ENCODE results near the gene OBP2B.
"Not testable (repeated sequence)": the region's sequence is repeated elsewhere in the genome, so short reads cannot be mapped to it uniquely, and the experiment has no call there.

Gene OBP2B

DNA sequence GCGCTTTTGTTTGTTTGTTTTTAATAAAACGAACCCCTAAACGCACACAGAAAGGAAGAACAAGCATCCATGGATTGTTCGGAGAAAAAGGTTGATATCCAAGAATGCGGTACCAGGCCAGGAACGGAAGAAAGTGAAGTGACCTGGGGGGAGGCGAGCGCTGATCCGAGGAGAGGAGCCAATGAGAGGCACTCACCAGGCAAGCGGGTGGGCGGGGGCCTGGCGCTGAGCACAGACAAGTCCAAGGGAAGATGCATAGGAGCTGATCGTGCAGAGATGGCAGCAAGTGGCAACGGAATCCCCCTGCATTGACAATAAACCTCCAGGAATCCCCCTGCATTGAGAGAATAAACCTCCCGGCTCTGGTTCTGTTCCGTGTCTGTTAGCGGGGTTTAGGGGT, 8.4 kb downstream of the OBP2B start:
- no peak for DNase-seq

- DNase-seq, result peak; percentile 32
Observed at GRCh38 chr9:133199648-133200321, 9.3 kb downstream of the OBP2B start.

GRCh38 chr9:133195029-133195428, 14.0 kb downstream of the OBP2B start:
- no peak for DNase-seq

DNA sequence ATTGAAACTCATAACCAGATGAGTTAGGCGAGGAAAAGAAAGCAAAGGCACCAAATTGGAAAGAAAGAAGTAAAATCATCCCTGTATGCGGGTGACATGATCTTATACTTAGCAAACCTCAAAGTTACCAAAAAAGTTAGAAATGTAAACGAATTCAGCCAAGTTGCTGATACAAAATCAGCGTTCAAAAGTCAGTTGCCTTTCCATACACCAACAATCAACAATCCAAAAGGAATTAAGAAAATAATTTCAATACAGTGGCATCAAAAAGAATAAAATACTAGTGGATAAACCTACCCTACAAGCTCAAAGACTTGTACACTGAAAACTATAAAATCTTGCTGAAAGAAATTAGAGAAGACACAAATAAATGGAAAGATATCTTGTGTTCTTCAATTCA, 14.5 kb downstream of the OBP2B start:
- DNase-seq, result no peak

GRCh38 chr9:133191989-133192388, 17.1 kb downstream of the OBP2B start:
- DNase-seq, result no peak

GRCh38 chr9:133189826-133190225, 19.2 kb downstream of the OBP2B start:
- DNase-seq, result no peak

GRCh38 chr9:133188843-133189180, 20.2 kb downstream of the OBP2B start:
- DNase-seq, result no peak

DNA sequence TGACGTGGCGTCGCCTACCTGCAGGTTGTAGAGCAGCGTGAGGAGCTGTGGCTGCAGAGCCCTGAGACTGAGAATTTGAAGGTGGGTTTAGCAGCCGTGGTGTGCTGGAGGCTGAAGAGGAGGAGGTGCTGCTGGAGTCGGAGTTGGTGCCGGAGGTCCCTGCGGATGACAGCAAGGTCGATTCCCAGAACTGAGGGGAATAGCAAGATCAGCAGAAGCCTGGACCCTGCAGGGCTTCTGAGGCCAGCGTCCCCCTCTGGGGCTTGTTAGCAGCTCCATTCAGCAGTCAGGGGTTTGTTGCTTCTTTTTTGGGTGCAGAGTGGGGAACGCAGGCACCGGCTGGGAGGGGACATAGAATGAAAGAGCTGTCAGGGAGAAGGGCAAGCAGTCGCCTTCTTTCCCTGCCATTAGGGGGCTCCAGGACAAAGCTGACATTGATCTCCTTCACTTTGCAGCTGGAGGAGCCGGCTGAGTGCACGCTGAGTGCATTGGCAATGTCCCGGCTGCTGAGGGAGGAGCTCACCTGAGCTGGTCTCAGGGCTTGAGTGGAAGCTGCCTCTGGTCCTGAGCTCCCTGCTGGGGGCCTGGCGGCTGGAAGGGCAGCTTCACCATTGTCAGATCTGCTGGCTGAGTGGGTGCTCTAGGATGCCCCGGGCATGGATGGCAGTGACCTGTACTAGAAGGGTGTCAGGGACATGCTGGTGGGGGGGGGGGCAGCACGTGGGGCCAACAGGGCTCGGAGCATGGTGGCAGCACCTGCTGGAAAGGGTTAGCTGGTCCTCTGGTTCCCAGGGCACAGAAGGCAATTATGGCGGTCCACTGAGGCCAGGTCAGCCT, 20.8 kb downstream of the OBP2B start:
- peak; percentile 74 for DNase-seq

DNA sequence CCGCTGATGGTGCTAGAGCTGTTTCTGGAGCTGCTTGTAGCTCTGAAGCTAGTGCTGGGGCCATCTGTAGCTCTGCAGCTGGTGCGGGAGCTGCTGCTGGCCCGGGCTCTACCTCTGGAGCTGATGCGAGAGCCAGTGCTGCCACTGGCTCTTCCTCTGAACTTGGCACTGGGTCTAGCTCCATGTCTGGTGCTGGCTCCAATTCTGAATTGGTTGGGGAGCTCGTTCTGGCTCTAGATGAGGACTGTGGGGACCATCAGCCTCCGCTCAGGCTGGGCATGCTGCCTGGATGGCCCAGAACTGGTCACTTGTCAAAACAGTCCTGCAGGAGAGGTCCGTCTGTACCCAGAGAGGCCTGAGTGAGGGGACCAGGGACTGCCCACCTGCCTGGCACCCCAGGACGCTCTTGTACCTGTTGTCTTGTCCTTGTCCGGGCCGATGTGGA, 21.5 kb downstream of the OBP2B start:
- DNase-seq, result no peak

- DNase-seq, result no peak
Observed at GRCh38 chr9:133186736-133187135, 22.3 kb downstream of the OBP2B start.

DNA sequence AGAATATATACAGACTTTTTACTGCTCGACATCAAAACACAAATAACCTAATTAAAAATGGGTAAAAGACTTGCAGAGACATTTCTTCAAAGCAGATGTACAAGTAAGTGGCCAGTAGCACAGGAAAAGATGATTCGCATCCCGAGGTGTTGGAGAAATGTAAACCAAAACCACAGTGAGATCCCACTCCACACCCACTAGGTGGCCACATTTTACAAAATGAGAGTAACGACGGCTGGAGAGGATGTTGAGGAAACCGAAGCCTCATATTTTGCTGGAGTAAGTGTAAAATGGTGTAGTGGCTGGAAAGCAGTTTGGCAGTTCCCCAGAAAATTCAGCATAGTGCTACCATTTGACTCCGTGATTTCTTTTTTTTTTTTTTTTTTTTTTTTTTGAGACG, 24.1 kb downstream of the OBP2B start:
- peak; percentile 88 for DNase-seq

DNA sequence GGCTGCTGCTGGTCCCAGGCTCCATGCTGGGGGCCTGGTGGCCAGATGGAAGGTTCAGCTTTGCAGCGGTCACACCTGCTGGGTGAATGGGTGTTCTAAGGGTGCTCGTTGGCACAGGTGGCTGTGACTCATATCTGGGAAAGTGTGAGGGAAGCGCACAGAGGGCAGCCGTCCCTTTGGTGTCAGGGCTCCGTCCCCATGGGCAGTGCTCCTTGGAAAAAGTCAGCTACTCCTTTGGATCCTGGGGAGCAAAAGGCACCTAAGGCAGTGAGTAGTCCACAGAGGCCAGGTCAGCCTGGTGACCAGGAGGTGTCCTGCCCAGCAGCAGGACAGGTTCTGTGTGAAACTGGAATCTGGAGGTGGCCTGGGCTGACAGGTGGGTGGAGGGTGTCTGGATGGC, 26.9 kb downstream of the OBP2B start:
- no peak for DNase-seq

DNA sequence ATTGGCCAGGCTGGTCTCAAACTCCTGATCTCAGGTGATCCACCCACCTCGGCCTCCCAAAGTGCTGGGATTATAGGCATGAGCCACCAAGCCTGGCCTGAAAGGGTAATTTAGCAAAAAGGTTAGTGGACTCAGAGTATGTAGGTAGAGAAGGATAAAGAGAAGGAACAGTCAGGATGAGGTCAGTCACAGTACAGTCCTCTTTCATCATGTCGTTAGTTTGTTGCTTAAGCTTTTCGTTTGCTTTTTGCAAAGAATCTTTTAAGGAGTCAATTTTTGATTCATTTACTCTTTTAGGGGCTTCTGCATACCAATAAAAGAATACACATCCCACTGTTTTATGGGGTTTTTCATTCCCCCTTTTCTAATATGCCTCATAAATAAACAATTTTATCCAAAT, 27.5 kb downstream of the OBP2B start:
- DNase-seq, result no peak

DNA sequence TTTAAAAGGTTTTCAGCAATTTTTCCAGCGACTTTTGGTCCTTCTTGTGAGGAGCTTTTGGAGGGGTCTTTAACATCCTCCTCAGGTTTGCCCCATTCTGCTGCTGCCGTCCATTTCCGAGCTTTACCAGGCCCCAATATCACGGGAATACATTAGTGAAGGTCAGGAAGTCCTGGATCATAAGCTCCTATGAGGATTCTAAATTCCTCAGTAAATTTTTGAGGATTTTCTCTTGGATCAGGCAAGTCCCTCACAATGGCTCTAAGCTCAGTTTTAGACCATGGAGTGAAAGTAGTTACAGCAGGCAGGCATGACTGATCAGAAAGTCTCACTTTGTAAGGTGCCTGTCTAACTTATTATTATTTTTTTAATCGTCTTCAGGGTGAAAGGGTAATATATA, 28.1 kb downstream of the OBP2B start:
- DNase-seq, result no peak

- DNase-seq, result no peak
Observed at GRCh38 chr9:133173056-133173455, 36.0 kb downstream of the OBP2B start.

GRCh38 chr9:133171161-133171961, 37.7 kb downstream of the OBP2B start:
- DNase-seq, result no peak

- DNase-seq, result no peak
Observed at GRCh38 chr9:133170716-133171115, 38.3 kb downstream of the OBP2B start.

- not testable (repeated sequence) for DNase-seq
Observed at GRCh38 chr9:133169687-133170086, 39.4 kb downstream of the OBP2B start.

GRCh38 chr9:133169102-133169501, 39.9 kb downstream of the OBP2B start:
- no peak for DNase-seq

GRCh38 chr9:133168432-133168831, 40.6 kb downstream of the OBP2B start:
- no peak for DNase-seq

DNA sequence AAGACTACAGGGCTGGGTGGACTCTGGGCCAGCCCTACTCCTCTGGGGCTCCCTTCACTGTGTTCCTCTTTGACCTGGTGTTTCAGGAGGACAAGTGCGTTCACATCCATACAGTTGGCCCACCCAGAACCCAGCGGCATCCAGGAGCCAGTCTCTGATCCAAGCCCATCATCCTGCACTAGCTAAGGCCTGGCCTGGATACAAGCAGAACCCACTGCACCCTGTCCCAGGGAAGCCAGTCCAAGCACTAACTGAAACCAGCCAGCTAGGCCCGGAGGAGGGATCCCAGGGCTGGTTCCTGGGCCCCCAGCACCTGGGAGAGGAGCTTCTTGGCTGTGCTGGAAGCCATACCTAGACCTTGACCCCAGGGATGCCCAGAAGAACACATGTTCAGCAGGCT, 41.3 kb downstream of the OBP2B start:
- DNase-seq, result no peak

DNA sequence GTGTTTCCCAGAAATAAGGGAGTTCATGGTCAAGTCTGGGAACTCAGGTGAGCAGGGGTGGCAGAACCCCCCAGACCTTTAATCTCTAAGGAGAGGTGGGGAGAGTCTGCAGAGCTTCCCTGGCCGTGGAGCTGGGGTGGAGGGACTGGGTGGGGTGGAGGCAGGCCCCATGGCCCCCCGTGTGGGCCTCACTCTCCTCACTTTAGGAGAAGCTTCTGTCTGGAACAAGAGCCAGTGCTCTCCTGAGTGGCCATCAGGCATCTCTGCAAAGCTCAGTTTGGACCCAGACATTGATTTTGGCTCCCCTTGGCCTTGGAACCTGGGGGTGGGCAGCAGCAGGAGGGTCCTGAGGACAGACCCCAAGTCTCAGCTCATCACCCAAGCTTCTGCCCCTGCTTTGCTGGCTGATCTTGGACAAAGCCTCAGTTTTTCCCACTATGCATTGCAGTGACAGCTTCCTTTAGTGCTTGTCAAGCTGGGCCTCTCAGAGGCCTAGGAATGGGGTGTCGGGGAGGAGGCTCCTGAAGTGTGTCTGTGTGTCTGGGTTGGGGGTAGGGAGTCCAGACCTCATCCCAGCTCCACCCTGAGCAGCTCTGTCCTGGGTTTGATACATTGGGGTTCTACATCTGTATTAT, 41.8 kb downstream of the OBP2B start:
- no peak for DNase-seq

DNA sequence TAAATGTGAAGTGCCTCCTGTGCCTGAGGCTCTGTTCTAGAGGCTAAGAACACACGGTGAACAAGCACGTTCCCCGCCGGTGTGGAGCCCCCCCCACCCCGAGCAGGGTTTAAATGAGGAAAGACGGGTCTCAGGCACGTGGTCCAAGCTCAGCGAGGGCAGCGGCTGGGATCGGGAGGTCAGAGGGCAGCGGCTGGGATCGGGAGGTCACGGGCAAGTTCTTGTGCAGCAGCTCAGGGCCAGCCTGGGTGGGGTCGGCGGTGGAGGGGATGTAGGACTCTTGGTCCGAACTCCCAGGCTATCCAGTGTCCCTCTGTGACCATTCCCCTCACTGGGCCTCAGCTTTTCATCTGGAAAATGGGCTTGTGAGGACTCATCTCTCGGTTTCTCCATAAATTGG, 42.7 kb downstream of the OBP2B start:
- DNase-seq, result no peak

- no peak for DNase-seq
Observed at GRCh38 chr9:133165452-133165730, 43.7 kb downstream of the OBP2B start.

Measured in RPMI8226 (cell line).